IMR-90 (cell line): ENCODE measurements around the gene RNF213. TPM values are rescaled to one million over a fixed set of nuclear protein-coding genes. Genes with fewer than 3 reads are reported as not detected.

Source experiments
- ATAC-seq: fragments of 200-7000 bp; cut with Tn5 transposase; 2 replicates; pipeline ENCODE4 v1.9.1; 2020; ENCODE audit warnings: low read depth, mild to moderate bottlenecking, moderate library complexity
- BruUV-seq: library from RNA; stranded (reverse); fragments of 400-500 nt; replicated peaks from 2 replicates; lab custom pipeline; 2021; lab: Mats Ljungman, UMichigan
- CTCF ChIA-PET: fragments of 300-600 bp; formaldehyde crosslinking; extraction: SDS; loops from one replicate; lab custom pipeline; 2021; ENCODE audit warnings: antibody characterized with exemption; lab: Yijun Ruan, JAX
- POLR2A ChIA-PET: fragments of 300-600 bp; sonication (Branson Sonifier 250); formaldehyde crosslinking; loops from one replicate; lab custom pipeline; 2022; ENCODE audit warnings: antibody characterized with exemption; ENCODE audit not compliant: unreplicated experiment; lab: Charles Lee
- DNase-seq: peaks from one replicate; pipeline ENCODE4 v3.0.0; 2013
- H2AFZ ChIP-seq: replicated peaks from 2 replicates; pipeline ENCODE3; 2013; ENCODE audit warnings: low read length, mild to moderate bottlenecking; ENCODE audit not compliant: poor library complexity
- H2AK5ac ChIP-seq: 2 replicates; pipeline ENCODE4 v1.6.1; 2013; ENCODE audit warnings: low read depth, low read length, inconsistent platforms
- H2AK9ac ChIP-seq: replicated peaks from 2 replicates; pipeline ENCODE3; 2013; ENCODE audit warnings: mild to moderate bottlenecking, low read depth, low read length, moderate library complexity; ENCODE audit not compliant: poor library complexity
- H2BK120ac ChIP-seq: 2 replicates; pipeline ENCODE4 v1.6.1; 2013; ENCODE audit warnings: low read depth, low read length, inconsistent platforms
- H2BK15ac ChIP-seq: 3 replicates; pipeline ENCODE4 v1.6.1; 2013; ENCODE audit warnings: low read depth, low read length, inconsistent platforms
- H2BK20ac ChIP-seq: 2 replicates; pipeline ENCODE4 v1.6.1; 2013; ENCODE audit warnings: low read depth, mild to moderate bottlenecking, inconsistent platforms, low read length, moderate library complexity
- H2BK5ac ChIP-seq: 2 replicates; pipeline ENCODE4 v1.6.1; 2013; ENCODE audit warnings: mild to moderate bottlenecking, low read depth, low read length, inconsistent platforms; ENCODE audit not compliant: poor library complexity, severe bottlenecking
- H3K14ac ChIP-seq: replicated peaks from 2 replicates; pipeline ENCODE4 v1.6.1; 2013; ENCODE audit warnings: low read depth, low read length, inconsistent platforms
- H3K18ac ChIP-seq: 2 replicates; pipeline ENCODE4 v1.6.1; 2013; ENCODE audit warnings: low read depth, low read length, control low read depth
- H3K23ac ChIP-seq: 2 replicates; pipeline ENCODE4 v1.6.1; 2013; ENCODE audit warnings: low read depth, low read length, inconsistent platforms
- H3K27ac ChIP-seq: 2 replicates; pipeline ENCODE4 v1.5.1; 2013; ENCODE audit warnings: mild to moderate bottlenecking, control low read depth, low read length; ENCODE audit not compliant: insufficient read depth
- H3K27me3 ChIP-seq: 2 replicates; pipeline ENCODE4 v1.6.1; 2013; ENCODE audit warnings: low read length; ENCODE audit not compliant: control insufficient read depth, insufficient read depth
- H3K36me3 ChIP-seq: 2 replicates; pipeline ENCODE4 v1.6.1; 2013; ENCODE audit warnings: low read length, mixed read lengths; ENCODE audit not compliant: control insufficient read depth, insufficient read depth
- H3K4ac ChIP-seq: 2 replicates; pipeline ENCODE4 v1.6.1; 2013; ENCODE audit warnings: low read depth, low read length, inconsistent platforms
- H3K4me1 ChIP-seq: 2 replicates; pipeline ENCODE4 v1.6.1; 2013; ENCODE audit warnings: low read length, mixed read lengths; ENCODE audit not compliant: control insufficient read depth, insufficient read depth
- H3K4me2 ChIP-seq: 2 replicates; pipeline ENCODE4 v1.6.1; 2013; ENCODE audit warnings: low read depth, mild to moderate bottlenecking, control low read depth, low read length, moderate library complexity
- H3K4me3 ChIP-seq: 2 replicates; pipeline ENCODE4 v1.5.1; 2013; ENCODE audit warnings: low read depth, mild to moderate bottlenecking, control low read depth, low read length, moderate library complexity; ENCODE audit not compliant: insufficient read depth
- H3K56ac ChIP-seq: 2 replicates; pipeline ENCODE4 v1.6.1; 2013; ENCODE audit warnings: low read length, inconsistent platforms; ENCODE audit not compliant: insufficient read depth; ENCODE audit errors: extremely low read depth
- H3K79me1 ChIP-seq, 2 experiments: 2 replicates each; pipeline ENCODE4 v1.6.1; 2013; ENCODE audit warnings: low read length in 2 of 2, inconsistent platforms in 1 of 2, low read depth in 1 of 2
- H3K9ac ChIP-seq: 2 replicates; pipeline ENCODE4 v1.6.1; 2013; ENCODE audit warnings: low read depth, low read length, control low read depth
- H3K9me1 ChIP-seq: 2 replicates; pipeline ENCODE4 v1.6.1; 2013; ENCODE audit warnings: low read length, inconsistent platforms; ENCODE audit not compliant: insufficient read depth
- H3K9me3 ChIP-seq: 2 replicates; pipeline ENCODE4 v1.6.1; 2013; ENCODE audit warnings: low read length; ENCODE audit not compliant: control insufficient read depth, insufficient read depth
- H4K20me1 ChIP-seq: 2 replicates; pipeline ENCODE4 v1.6.1; 2013; ENCODE audit warnings: low read length, inconsistent platforms; ENCODE audit not compliant: insufficient read depth
- H4K5ac ChIP-seq: 2 replicates; pipeline ENCODE4 v1.6.1; 2013; ENCODE audit warnings: mild to moderate bottlenecking, low read depth, low read length, control low read depth
- H4K8ac ChIP-seq, 2 experiments: 2 replicates each; pipeline ENCODE4 v1.6.1; 2013; ENCODE audit warnings: low read depth in 2 of 2, low read length in 2 of 2, control low read depth in 1 of 2, inconsistent platforms in 1 of 2
- H4K91ac ChIP-seq: 2 replicates; pipeline ENCODE4 v1.6.1; 2013; ENCODE audit warnings: low read depth, low read length, inconsistent platforms; ENCODE audit not compliant: insufficient read depth
- RFX5 ChIP-seq: IDR thresholded peaks from 2 replicates; pipeline ENCODE4 v1.8.0; 2012; ENCODE audit warnings: low read depth, mild to moderate bottlenecking, low read length, moderate library complexity
- SMC3 ChIP-seq: fragments of 150-350 bp; IDR thresholded peaks from 2 replicates; pipeline ENCODE4 v1.6.1; 2016; ENCODE audit warnings: low read depth, mild to moderate bottlenecking, antibody characterized with exemption, low read length, moderate library complexity
- WGBS, 2 experiments: methylation state at CpG; one replicate each; pipeline versions ENCODE4 v1.1.5 to v1.1.7; 2013; ENCODE audit warnings: missing lambda C conversion rate in 2 of 2; ENCODE audit not compliant: insufficient read length in 1 of 2; ENCODE audit errors: extremely low coverage in 2 of 2; 5-methylcytosine and 5-hydroxymethylcytosine counted together
- dilution Hi-C: fragments of 300-500 bp; cut with HindIII; formaldehyde crosslinking; loops from one replicate; pipeline ENCODE4 v1.14.3; 2018; ENCODE audit warnings: low sequenced_read_pairs; ENCODE audit not compliant: unreplicated experiment
- in situ Hi-C: fragments of 300-500 bp; cut with MboI; formaldehyde crosslinking; loops from 3 replicates; pipeline ENCODE4 v1.14.3; 2019; ENCODE audit warnings: low sequenced_read_pairs, inconsistent platforms, mixed read lengths
- intact Hi-C: fragments of 100-400 bp; cut with micrococcal nuclease; formaldehyde crosslinking; loops from 2 replicates; pipeline ENCODE4 v1.10.0; 2022
- polyA plus RNA-seq, 3 experiments: library from polyadenylated mRNA; depleted of rRNA; stranded (reverse); fragments of >200 nt; gene quantifications; 2 replicates each; pipeline ENCODE4 v1.2.3, GENCODE V29; 2012; ENCODE audit warnings: low replicate concordance in 1 of 3
- total RNA-seq: library from RNA; depleted of rRNA; stranded (reverse); fragments of >200 nt; gene quantifications from 2 replicates; pipeline ENCODE4 v1.2.3, GENCODE V29; 2012

Gene RNF213
- total and polyA plus RNA-seq, 2 of the 4 experiments (the other 2 are of a cell fraction) = 23.4 to 36.0 TPM

- Histone ChIP-seq H3K27ac (no peak overlapping the region), H4K20me1 (no peaks in the 10 kb centered on the region; the same call in 1 of the 2 replicates), H4K5ac (no peak overlapping the region), H2BK15ac (no peak overlapping the region), H2BK120ac (no peak overlapping the region), H4K91ac (no peak overlapping the region), H3K36me3 (peaks cover 80% of the 10 kb centered on the region), H2AK9ac (no peak overlapping the region), H3K9me1 (peaks cover 5% of the 10 kb centered on the region), H3K23ac (no peak overlapping the region), H3K56ac (no peak overlapping the region), H2BK20ac (no peak overlapping the region), H3K9me3 (no peaks in the 10 kb centered on the region), H3K4me2 (no peak overlapping the region), H3K4me3 (no peak overlapping the region), H3K18ac (no peak overlapping the region), H3K4me1 (no peaks in the 10 kb centered on the region), H3K4ac (no peak overlapping the region), H3K9ac (no peak overlapping the region), H3K27me3 (no peaks in the 10 kb centered on the region), H3K79me1 (peaks cover 8 to 13% of the 10 kb centered on the region in 2 experiments; a peak in 2 of 4 replicates), H2AFZ (no peak overlapping the region), H4K8ac (no peak overlapping the region), H2AK5ac (no peak overlapping the region), H2BK5ac (no peak overlapping the region), H3K14ac (no peak overlapping the region)
- ATAC-seq = no peak
- in situ Hi-C loops (no loop called here), dilution Hi-C loops (no loop called here), intact Hi-C loops (no loop called here)
- POLR2A ChIA-PET = no interaction called here
- CTCF ChIA-PET = interaction anchor here (1.0 kb wide), 1 partner anchor 11 kb away, joined by 3 read pairs; no protein-coding TSS in a partner anchor
- DNase-seq = no peak
- TF ChIP-seq RFX5 (no peak), SMC3 (0 out of 2 replicates have a peak, but pooled peaks have one; percentile 14)
- no TSS peak for BruUV-seq
- 100% methylated on average over 1 of the region's 10 CpGs; no CpG with 5 or more reads in 1 of the 2 experiments for WGBS, 2 experiments
Measured at GRCh38 chr17:80292521-80292971, 31.9 kb downstream of the RNF213 start.
